ENCODE measurements around the gene FLOT1. TPM values are rescaled to one million over a fixed set of nuclear protein-coding genes. Genes with fewer than 3 reads are reported as not detected.
A peak's percentile ranks its signal among the peaks of the same experiment; 100 is the strongest.

FLOT1 gene
- total RNA-seq, 1 experiment from 2014 or later = 111 TPM

GRCh38 chr6:30690403-30691207 lies 51.9 kb downstream of the FLOT1 start, which contains the start of gene NRM:
Gene NRM (minus strand): TSS chr6:30690984. CDS start chr6:30690974, 10 bp downstream.
- no peak within 1 kb of the TSS for H3K27ac ChIP-seq (ENCODE audit: insufficient read length, low read depth, low read length)
- no peak within 1 kb of the TSS for H3K56ac ChIP-seq (ENCODE audit: insufficient read length, low read depth, low read length)
- H3K79me1 ChIP-seq (ENCODE audit: insufficient read depth, low read depth, low read length, poor library complexity, severe bottlenecking) = no peaks in the 10 kb centered on the region
- peak within 1 kb of the TSS; percentile 89 for H3K4me2 ChIP-seq (ENCODE audit: insufficient read depth, insufficient read length, low read length)
- H4K8ac ChIP-seq (replicated peaks; ENCODE audit: insufficient read length, low read depth, low read length) = no peak within 1 kb of the TSS
- no peak within 1 kb of the TSS for H3K4ac ChIP-seq (ENCODE audit: low read depth, low read length)
- H2BK15ac ChIP-seq (ENCODE audit: low read depth, low read length) = no peak within 1 kb of the TSS
- no peak within 1 kb of the TSS for H3K14ac ChIP-seq (ENCODE audit: insufficient read depth, low read length)
- H3K9me3 ChIP-seq (ENCODE audit: control insufficient read depth, low read depth, low read length) = no peaks in the 10 kb centered on the region
- peak within 1 kb of the TSS; percentile 54 for H3K9ac ChIP-seq (ENCODE audit: extremely low read depth, insufficient read length, low read length)
- H3K23ac ChIP-seq (ENCODE audit: insufficient read length, low read depth, low read length) = no peak within 1 kb of the TSS
- peaks cover 3% of the 10 kb centered on the region; the same call in 1 of the 2 replicates for H3K4me1 ChIP-seq (ENCODE audit: insufficient read depth, low read length)
- H3K27me3 ChIP-seq (ENCODE audit: insufficient read depth, low read length) = no peaks in the 10 kb centered on the region
- H4K91ac ChIP-seq (ENCODE audit: insufficient read length, low read depth, low read length) = no peak within 1 kb of the TSS
- no peak within 1 kb of the TSS for H4K5ac ChIP-seq (ENCODE audit: insufficient read length, low read depth, low read length)
- H3K4me3 Mint-ChIP-seq = peak within 1 kb of the TSS; percentile 88 to 90
- no peak within 1 kb of the TSS for H2BK12ac ChIP-seq (ENCODE audit: insufficient read length, low read depth, low read length)
- DNase-seq = peak; percentile 84
- peaks cover 40 to 42% of the 10 kb centered on the region in 2 experiments for H3K4me1 Mint-ChIP-seq
- no peak within 1 kb of the TSS for H2AK5ac ChIP-seq (ENCODE audit: insufficient read length, low read length)
- peaks cover 4 to 13% (median 8%) of the 10 kb centered on the region in 3 experiments; a peak in 5 of 7 replicates for H3K36me3 Mint-ChIP-seq (ENCODE audit: insufficient read depth in 1 of 3, low read depth in 3 of 3)
- peak within 1 kb of the TSS; percentile 77 to 90 (median 88) for H3K27ac Mint-ChIP-seq
- no peaks in the 10 kb centered on the region for H3K9me3 Mint-ChIP-seq
- H3K23me2 ChIP-seq (ENCODE audit: insufficient read length, low read depth, low read length, poor library complexity, severe bottlenecking) = peaks cover 28% of the 10 kb centered on the region
- no peak within 1 kb of the TSS for H2BK20ac ChIP-seq (ENCODE audit: low read depth, low read length, poor library complexity, severe bottlenecking)
- H3K79me2 ChIP-seq (ENCODE audit: insufficient read depth, low read length) = peaks cover 2% of the 10 kb centered on the region; the same call in 1 of the 2 replicates
- H3K27me3 Mint-ChIP-seq (ENCODE audit: low read depth) = peaks cover 3% of the 10 kb centered on the region; the same call in 1 of the 2 replicates
- H2AFZ ChIP-seq (ENCODE audit: low read length) = no peak within 1 kb of the TSS
- no peak within 1 kb of the TSS for H2BK120ac ChIP-seq (ENCODE audit: low read depth, low read length, poor library complexity, severe bottlenecking)
- no peak within 1 kb of the TSS for H3T11ph ChIP-seq (ENCODE audit: low read length)
- H4K20me1 ChIP-seq (ENCODE audit: control insufficient read depth, insufficient read depth, insufficient read length) = no peaks in the 10 kb centered on the region
- TF ChIP-seq, protein P1, sequence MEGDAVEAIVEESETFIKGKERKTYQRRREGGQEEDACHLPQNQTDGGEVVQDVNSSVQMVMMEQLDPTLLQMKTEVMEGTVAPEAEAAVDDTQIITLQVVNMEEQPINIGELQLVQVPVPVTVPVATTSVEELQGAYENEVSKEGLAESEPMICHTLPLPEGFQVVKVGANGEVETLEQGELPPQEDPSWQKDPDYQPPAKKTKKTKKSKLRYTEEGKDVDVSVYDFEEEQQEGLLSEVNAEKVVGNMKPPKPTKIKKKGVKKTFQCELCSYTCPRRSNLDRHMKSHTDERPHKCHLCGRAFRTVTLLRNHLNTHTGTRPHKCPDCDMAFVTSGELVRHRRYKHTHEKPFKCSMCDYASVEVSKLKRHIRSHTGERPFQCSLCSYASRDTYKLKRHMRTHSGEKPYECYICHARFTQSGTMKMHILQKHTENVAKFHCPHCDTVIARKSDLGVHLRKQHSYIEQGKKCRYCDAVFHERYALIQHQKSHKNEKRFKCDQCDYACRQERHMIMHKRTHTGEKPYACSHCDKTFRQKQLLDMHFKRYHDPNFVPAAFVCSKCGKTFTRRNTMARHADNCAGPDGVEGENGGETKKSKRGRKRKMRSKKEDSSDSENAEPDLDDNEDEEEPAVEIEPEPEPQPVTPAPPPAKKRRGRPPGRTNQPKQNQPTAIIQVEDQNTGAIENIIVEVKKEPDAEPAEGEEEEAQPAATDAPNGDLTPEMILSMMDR (conservative IDR thresholded peaks at IDR 0.05) = no peak
- H2BK5ac ChIP-seq (ENCODE audit: insufficient read length, low read length) = no peak within 1 kb of the TSS
- H3K18ac ChIP-seq (ENCODE audit: insufficient read length, low read depth, low read length) = no peak within 1 kb of the TSS
- WGBS (ENCODE audit: extremely low coverage, insufficient read length, low lambda C conversion rate) = no CpG with 5 or more reads among the region's 40 CpGs

Data from H9 (cell line).